ENCODE measurements around the gene RBBP6.

RBBP6 gene

GRCh38 chr16:24535827-24536226 is 3.5 kb upstream of the RBBP6 start:
- no peaks in the 10 kb centered on the region for H3K9me2 ChIP-seq (replicated peaks; ENCODE audit: insufficient read depth, low read length)
- H2AFZ ChIP-seq (ENCODE audit: low read depth, low read length, severe bottlenecking): no peak overlapping the region
- H4K20me1 ChIP-seq (ENCODE audit: low read depth, low read length): no peaks in the 10 kb centered on the region
- TF ChIP-seq CTCF (IDR thresholded peaks at IDR 0.05; ENCODE audit: insufficient read depth, low read length, poor library complexity, severe bottlenecking): no peak
- no peak overlapping the region for H3K9ac ChIP-seq (ENCODE audit: low read length)
- no peak overlapping the region for H3K27ac ChIP-seq (ENCODE audit: low read depth, low read length)
- peaks cover 14% of the 10 kb centered on the region for H3K79me2 ChIP-seq (ENCODE audit: insufficient read depth, low read length)
- no peaks in the 10 kb centered on the region for H3K27me3 ChIP-seq (ENCODE audit: low read length)
- H3K9me3 ChIP-seq (ENCODE audit: insufficient read depth, low read length): no peaks in the 10 kb centered on the region
- H3K4me3 ChIP-seq (ENCODE audit: insufficient read depth, low read length, poor library complexity, severe bottlenecking): no peak overlapping the region
- H3F3A ChIP-seq (ENCODE audit: insufficient read depth): no peaks in the 10 kb centered on the region; the same call in 1 of the 2 replicates
- H3K36me3 ChIP-seq (ENCODE audit: low read length): no peaks in the 10 kb centered on the region
- no peak overlapping the region for H3K4me2 ChIP-seq (ENCODE audit: low read depth, low read length, poor library complexity, severe bottlenecking)

- peaks cover 22% of the 10 kb centered on the region for H3K79me2 ChIP-seq (ENCODE audit: insufficient read depth, low read length)
- H3K4me3 ChIP-seq (ENCODE audit: insufficient read depth, low read length, poor library complexity, severe bottlenecking): no peak overlapping the region
- no peaks in the 10 kb centered on the region for H3K9me3 ChIP-seq (ENCODE audit: insufficient read depth, low read length)
- H3K9ac ChIP-seq (ENCODE audit: low read length): no peak overlapping the region
- TF ChIP-seq EZH2phosphoT487 (conservative IDR thresholded peaks at IDR 0.05; ENCODE audit: low read length) (no peak), CTCF (IDR thresholded peaks at IDR 0.05; ENCODE audit: insufficient read depth, low read length, poor library complexity, severe bottlenecking) (no peak)
- no peaks in the 10 kb centered on the region for H3K9me2 ChIP-seq (replicated peaks; ENCODE audit: insufficient read depth, low read length)
- no peak overlapping the region for H3K4me2 ChIP-seq (ENCODE audit: low read depth, low read length, poor library complexity, severe bottlenecking)
- H2AFZ ChIP-seq (ENCODE audit: low read depth, low read length, severe bottlenecking): no peak overlapping the region
- no peaks in the 10 kb centered on the region for H3K36me3 ChIP-seq (ENCODE audit: low read length)
- no peak overlapping the region for H3K27ac ChIP-seq (ENCODE audit: low read depth, low read length)
- peaks cover 4% of the 10 kb centered on the region; the same call in 1 of the 2 replicates for H4K20me1 ChIP-seq (ENCODE audit: low read depth, low read length)
- no peaks in the 10 kb centered on the region; the same call in 1 of the 2 replicates for H3F3A ChIP-seq (ENCODE audit: insufficient read depth)
- H3K27me3 ChIP-seq (ENCODE audit: low read length): no peaks in the 10 kb centered on the region
Measured at GRCh38 chr16:24536671-24537070, 2.7 kb upstream of the RBBP6 start.

GRCh38 chr16:24537474-24538337 is 1.7 kb upstream of the RBBP6 start:
- H3K4me2 ChIP-seq (ENCODE audit: low read depth, low read length, poor library complexity, severe bottlenecking): no peak overlapping the region
- H3K27me3 ChIP-seq (ENCODE audit: low read length): no peaks in the 10 kb centered on the region
- H3K79me2 ChIP-seq (ENCODE audit: insufficient read depth, low read length): peaks cover 32% of the 10 kb centered on the region
- H3F3A ChIP-seq (ENCODE audit: insufficient read depth): no peaks in the 10 kb centered on the region; the same call in 1 of the 2 replicates
- TF ChIP-seq EZH2phosphoT487 (conservative IDR thresholded peaks at IDR 0.05; ENCODE audit: low read length) (no peak), CTCF (IDR thresholded peaks at IDR 0.05; ENCODE audit: insufficient read depth, low read length, poor library complexity, severe bottlenecking) (no peak)
- H3K4me3 ChIP-seq (ENCODE audit: insufficient read depth, low read length, poor library complexity, severe bottlenecking): no peak overlapping the region
- H2AFZ ChIP-seq (ENCODE audit: low read depth, low read length, severe bottlenecking): no peak overlapping the region
- H3K9me3 ChIP-seq (ENCODE audit: insufficient read depth, low read length): no peaks in the 10 kb centered on the region
- no peak overlapping the region for H3K27ac ChIP-seq (ENCODE audit: low read depth, low read length)
- peaks cover 10% of the 10 kb centered on the region; the same call in 1 of the 2 replicates for H4K20me1 ChIP-seq (ENCODE audit: low read depth, low read length)
- no peak overlapping the region for H3K9ac ChIP-seq (ENCODE audit: low read length)
- H3K9me2 ChIP-seq (replicated peaks; ENCODE audit: insufficient read depth, low read length): no peaks in the 10 kb centered on the region
- H3K36me3 ChIP-seq (ENCODE audit: low read length): 0 out of 2 replicates have a peak, but pooled peaks cover 1% of the 10 kb centered on the region
